ENCODE measurements around the gene ZBED3.

DNA sequence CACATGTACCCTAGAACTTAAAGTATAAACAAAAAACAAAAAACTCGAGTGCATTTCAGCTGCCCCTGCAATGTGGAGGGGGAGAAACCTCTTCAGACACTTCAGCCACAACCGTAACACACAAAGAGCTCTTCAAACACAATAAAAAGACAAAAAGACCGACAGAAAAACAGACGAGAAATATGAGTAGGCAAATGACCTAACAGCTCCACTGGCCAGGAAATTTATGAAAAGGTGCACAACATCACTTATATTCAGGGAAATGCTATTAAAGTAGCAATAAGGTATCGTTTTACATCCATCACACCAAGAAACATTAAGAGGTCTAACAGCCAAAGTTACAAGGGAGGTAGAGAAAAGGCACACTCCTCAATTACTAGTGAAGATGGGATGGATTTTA is 6.2 kb downstream of the ZBED3 start:
- TF ChIP-seq, protein P1, sequence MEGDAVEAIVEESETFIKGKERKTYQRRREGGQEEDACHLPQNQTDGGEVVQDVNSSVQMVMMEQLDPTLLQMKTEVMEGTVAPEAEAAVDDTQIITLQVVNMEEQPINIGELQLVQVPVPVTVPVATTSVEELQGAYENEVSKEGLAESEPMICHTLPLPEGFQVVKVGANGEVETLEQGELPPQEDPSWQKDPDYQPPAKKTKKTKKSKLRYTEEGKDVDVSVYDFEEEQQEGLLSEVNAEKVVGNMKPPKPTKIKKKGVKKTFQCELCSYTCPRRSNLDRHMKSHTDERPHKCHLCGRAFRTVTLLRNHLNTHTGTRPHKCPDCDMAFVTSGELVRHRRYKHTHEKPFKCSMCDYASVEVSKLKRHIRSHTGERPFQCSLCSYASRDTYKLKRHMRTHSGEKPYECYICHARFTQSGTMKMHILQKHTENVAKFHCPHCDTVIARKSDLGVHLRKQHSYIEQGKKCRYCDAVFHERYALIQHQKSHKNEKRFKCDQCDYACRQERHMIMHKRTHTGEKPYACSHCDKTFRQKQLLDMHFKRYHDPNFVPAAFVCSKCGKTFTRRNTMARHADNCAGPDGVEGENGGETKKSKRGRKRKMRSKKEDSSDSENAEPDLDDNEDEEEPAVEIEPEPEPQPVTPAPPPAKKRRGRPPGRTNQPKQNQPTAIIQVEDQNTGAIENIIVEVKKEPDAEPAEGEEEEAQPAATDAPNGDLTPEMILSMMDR (conservative IDR thresholded peaks at IDR 0.05 in 1 of 2, IDR thresholded peaks at IDR 0.05 in 1 of 2; ENCODE audit: extremely low read depth in 1 of 2, insufficient read depth in 1 of 2, low read depth in 1 of 2, low read length in 2 of 2): no peak
- TF ChIP-seq EZH2 (IDR thresholded peaks at IDR 0.05; ENCODE audit: borderline replicate concordance, low read length): no peak
